Thoracic aorta (tissue), 2 donors: ENCODE measurements around the gene OR1A1. TPM values are rescaled to one million over a fixed set of nuclear protein-coding genes. Genes with fewer than 3 reads are reported as not detected.

Experiments used
- ATAC-seq: fragments of 150-250 bp; one replicate; pipeline ENCODE4 v1.8.0; 2017; ENCODE audit warnings: low read depth; ENCODE audit not compliant: insufficient number of reproducible peaks, low FRiP score
- DNase-seq: peaks from one replicate; pipeline ENCODE4 v3.0.0-alpha.2; 2020; ENCODE audit warnings: low spot score
- H3K27ac ChIP-seq, 2 donors: fragments of 200-600 bp; sonication (generic); 1 replicate in 1 of 2; 2 replicates in 1 of 2; pipeline ENCODE4 v1.5.1; 2016; ENCODE audit warnings: mild to moderate bottlenecking in 2 of 2, moderate library complexity in 2 of 2
- H3K27me3 ChIP-seq: fragments of 200-600 bp; sonication (generic); replicated peaks from 2 replicates; pipeline ENCODE4 v1.6.0; 2016; ENCODE audit warnings: mild to moderate bottlenecking; ENCODE audit not compliant: insufficient read depth
- H3K36me3 ChIP-seq: fragments of 200-600 bp; sonication (generic); one replicate; pipeline ENCODE4 v1.5.1; 2016
- H3K4me1 ChIP-seq, 2 donors: fragments of 200-600 bp; sonication (generic); 1 replicate in 1 of 2; 2 replicates in 1 of 2; pipeline versions ENCODE4 v1.5.1 to v1.6.0; 2016; ENCODE audit warnings: low read depth in 2 of 2, mild to moderate bottlenecking in 1 of 2; ENCODE audit not compliant: control insufficient read depth in 1 of 2
- H3K4me3 ChIP-seq: fragments of 200-600 bp; sonication (generic); 2 replicates; pipeline ENCODE4 v1.5.1; 2016; ENCODE audit warnings: mild to moderate bottlenecking
- H3K9me3 ChIP-seq: fragments of 200-600 bp; sonication (generic); 2 replicates; pipeline ENCODE4 v1.5.1; 2016
- total RNA-seq, 2 donors: library from RNA; depleted of rRNA; stranded (reverse); fragments of >200 nt; gene quantifications; one replicate each; pipeline versions ENCODE4 v1.1.0 to v1.2.3, GENCODE V29; 2016
- TF ChIP-seq, protein P1 (sequence below): fragments of 200-600 bp; sonication (generic); IDR thresholded peaks from one replicate; pipeline ENCODE4 v1.5.1; 2019; ENCODE audit warnings: antibody characterized with exemption

The OR1A1 gene, protein sequence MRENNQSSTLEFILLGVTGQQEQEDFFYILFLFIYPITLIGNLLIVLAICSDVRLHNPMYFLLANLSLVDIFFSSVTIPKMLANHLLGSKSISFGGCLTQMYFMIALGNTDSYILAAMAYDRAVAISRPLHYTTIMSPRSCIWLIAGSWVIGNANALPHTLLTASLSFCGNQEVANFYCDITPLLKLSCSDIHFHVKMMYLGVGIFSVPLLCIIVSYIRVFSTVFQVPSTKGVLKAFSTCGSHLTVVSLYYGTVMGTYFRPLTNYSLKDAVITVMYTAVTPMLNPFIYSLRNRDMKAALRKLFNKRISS
- total RNA-seq = not detected

DNA sequence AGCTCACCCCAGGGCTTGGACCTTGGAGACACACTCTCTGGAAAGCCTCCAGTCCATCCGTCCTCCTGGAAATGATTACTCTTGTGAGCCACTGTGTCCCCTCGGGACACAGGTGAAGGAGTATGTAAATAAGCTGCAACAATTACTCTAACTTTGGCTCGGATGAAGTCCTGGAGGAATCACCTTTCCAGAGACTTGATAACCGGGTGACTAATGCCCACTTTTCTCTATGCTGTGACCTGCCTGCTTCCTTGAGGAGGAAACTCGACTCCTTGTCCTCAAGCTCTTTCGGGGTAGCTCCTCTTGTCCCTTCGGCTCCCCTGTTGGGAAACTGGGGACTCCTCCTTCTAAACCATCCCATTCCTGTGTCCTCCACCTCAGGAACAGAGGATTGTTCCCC, at the start of gene OR1A1:
Gene OR1A1 (plus strand): TSS at position 301 of the 400 bp plus-strand sequence. CDS start 7,954 bp downstream, outside the sequence.
- TF ChIP-seq, protein P1, sequence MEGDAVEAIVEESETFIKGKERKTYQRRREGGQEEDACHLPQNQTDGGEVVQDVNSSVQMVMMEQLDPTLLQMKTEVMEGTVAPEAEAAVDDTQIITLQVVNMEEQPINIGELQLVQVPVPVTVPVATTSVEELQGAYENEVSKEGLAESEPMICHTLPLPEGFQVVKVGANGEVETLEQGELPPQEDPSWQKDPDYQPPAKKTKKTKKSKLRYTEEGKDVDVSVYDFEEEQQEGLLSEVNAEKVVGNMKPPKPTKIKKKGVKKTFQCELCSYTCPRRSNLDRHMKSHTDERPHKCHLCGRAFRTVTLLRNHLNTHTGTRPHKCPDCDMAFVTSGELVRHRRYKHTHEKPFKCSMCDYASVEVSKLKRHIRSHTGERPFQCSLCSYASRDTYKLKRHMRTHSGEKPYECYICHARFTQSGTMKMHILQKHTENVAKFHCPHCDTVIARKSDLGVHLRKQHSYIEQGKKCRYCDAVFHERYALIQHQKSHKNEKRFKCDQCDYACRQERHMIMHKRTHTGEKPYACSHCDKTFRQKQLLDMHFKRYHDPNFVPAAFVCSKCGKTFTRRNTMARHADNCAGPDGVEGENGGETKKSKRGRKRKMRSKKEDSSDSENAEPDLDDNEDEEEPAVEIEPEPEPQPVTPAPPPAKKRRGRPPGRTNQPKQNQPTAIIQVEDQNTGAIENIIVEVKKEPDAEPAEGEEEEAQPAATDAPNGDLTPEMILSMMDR = no peak
- Histone ChIP-seq H3K27ac (no peak within 1 kb of the TSS), H3K4me1 (no peaks in the 10 kb centered on the region), H3K4me3 (no peak within 1 kb of the TSS), H3K27me3 (no peaks in the 10 kb centered on the region), H3K36me3 (no peaks in the 10 kb centered on the region), H3K9me3 (no peaks in the 10 kb centered on the region)
- DNase-seq (no peak), ATAC-seq (no peak)

DNA sequence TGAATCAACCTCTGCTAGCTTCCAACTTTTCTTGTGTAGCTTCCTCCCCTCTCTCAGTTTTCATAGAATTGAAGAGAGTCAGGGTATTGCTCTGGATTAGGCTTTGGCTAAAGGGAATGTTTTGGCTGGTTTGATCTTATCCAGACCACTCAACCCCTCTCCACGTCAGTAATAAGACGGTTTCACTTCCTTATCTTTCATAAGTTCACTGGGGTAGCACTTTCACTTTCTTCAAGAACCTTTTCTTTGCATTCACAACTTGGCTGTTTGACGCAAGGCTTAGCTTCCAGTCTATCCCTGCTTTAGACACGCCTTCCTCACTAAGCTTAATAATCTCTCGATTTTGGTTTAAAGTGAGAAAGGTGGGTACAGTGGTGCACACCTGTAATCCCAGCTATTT, 39.9 kb upstream of the OR1A1 start:
- H3K4me1 ChIP-seq = no peaks in the 10 kb centered on the region
- no peak for DNase-seq
- no peak overlapping the region for H3K4me3 ChIP-seq
- no peaks in the 10 kb centered on the region for H3K36me3 ChIP-seq
- no peak for ATAC-seq
- TF ChIP-seq, protein P1 = no peak
- H3K27me3 ChIP-seq = no peaks in the 10 kb centered on the region
- H3K9me3 ChIP-seq = peaks cover 6% of the 10 kb centered on the region
- no peak overlapping the region for H3K27ac ChIP-seq

DNA sequence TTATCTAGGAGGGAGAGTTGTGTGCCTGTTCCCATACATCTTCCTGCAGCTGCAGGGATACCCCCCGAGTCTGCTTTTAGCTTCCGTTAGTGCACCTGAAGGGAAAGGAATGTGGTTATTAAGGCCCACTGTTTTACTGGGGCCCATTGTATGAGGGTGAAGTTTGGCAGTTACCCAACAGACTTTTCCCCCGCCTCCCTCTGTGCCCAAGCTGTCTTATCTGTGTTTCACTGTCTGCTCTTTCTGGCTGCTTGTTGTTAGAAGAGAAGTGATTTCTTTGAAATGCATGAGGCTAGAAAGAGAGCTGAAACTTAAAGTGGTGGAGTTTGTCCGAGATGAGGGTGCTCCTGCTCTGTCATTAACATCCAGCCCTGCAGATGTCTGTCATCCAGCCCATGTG, 17.5 kb upstream of the OR1A1 start:
- H3K4me3 ChIP-seq = no peak overlapping the region
- no peaks in the 10 kb centered on the region for H3K36me3 ChIP-seq
- no peak overlapping the region for H3K27ac ChIP-seq
- TF ChIP-seq, protein P1 = no peak
- no peak for ATAC-seq
- H3K27me3 ChIP-seq = no peaks in the 10 kb centered on the region
- no peaks in the 10 kb centered on the region for H3K9me3 ChIP-seq
- no peaks in the 10 kb centered on the region for H3K4me1 ChIP-seq
- no peak for DNase-seq

DNA sequence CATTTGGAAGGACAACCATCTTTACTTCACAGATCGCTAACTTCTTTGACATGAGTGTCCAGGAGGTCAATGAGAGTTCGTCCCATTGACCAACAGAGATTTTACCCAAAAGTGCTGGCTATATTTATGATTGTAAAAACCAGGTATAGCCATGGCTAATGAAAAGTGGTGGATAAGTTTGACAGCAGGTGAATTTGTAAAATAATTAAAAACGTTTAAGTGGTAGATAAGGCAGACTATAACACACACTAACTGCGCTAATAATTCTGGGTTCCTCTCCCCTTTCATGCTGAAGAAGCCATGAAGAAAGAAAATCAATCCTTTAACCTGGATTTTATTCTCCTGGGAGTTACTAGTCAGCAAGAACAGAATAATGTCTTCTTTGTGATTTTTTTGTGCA, 10.2 kb upstream of the OR1A1 start, which contains the start of gene OR1A2:
Gene OR1A2 (plus strand): TSS at position 301 of the 400 bp plus-strand sequence. CDS start 0 bp downstream, at position 301.
- DNase-seq (no peak), ATAC-seq (no peak)
- Histone ChIP-seq H3K9me3 (peaks cover 8% of the 10 kb centered on the region), H3K4me3 (no peak within 1 kb of the TSS), H3K36me3 (no peaks in the 10 kb centered on the region), H3K27me3 (no peaks in the 10 kb centered on the region), H3K27ac (no peak within 1 kb of the TSS), H3K4me1 (no peaks in the 10 kb centered on the region)
- TF ChIP-seq, protein P1 = no peak

DNA sequence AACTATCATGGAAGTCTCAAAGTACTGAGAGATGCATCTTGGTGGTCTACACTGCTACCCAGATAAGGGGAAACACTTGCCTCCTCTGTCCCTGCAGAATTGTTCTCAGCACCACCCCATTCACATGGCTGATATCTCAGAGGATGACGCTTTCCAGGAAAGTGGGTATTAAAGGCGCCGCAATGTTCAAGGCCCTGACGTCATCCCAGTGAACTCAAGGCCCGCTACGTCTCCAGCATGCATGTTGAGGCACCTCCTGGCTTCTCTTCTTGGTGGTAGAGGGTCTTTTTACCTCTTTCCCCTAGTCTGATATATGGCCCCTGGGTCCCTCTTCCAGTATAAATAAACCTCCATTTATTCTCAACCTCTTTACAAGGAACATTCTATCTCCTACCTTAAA, 1.0 kb downstream of the OR1A1 start:
- H3K27me3 ChIP-seq = no peaks in the 10 kb centered on the region
- H3K27ac ChIP-seq = no peak overlapping the region
- H3K4me3 ChIP-seq = no peak overlapping the region
- DNase-seq = no peak
- H3K4me1 ChIP-seq = no peaks in the 10 kb centered on the region
- H3K9me3 ChIP-seq = no peaks in the 10 kb centered on the region
- TF ChIP-seq, protein P1 = no peak
- no peak for ATAC-seq
- H3K36me3 ChIP-seq = no peaks in the 10 kb centered on the region
